ENCODE results near the gene TRABD2B.

GRCh38 chr1:47847763-47848162 lies 149.4 kb downstream of the TRABD2B start:
- no peak for TF ChIP-seq MAX (IDR thresholded peaks at IDR 0.05)
- no peak for TF ChIP-seq CTCF (IDR thresholded peaks at IDR 0.05; ENCODE audit: low read depth, low read length, missing input control)
